NCI-H187 (cell line): ENCODE results near the gene XRRA1.

ENCODE experiments used
- DNase-seq, 2 experiments: peaks; one replicate each; lab custom pipeline; 2025; lab: John Stamatoyannopoulos, UW

The XRRA1 gene

GRCh38 chr11:74951226-74951625 is 2.3 kb upstream of the XRRA1 start:
- no peak for DNase-seq

- DNase-seq: no peak
Observed at GRCh38 chr11:74950374-74950969, 1.6 kb upstream of the XRRA1 start.

GRCh38 chr11:74949753-74950137 is 854 bp upstream of the XRRA1 start:
- DNase-seq: no peak

- DNase-seq: no peak
Observed at GRCh38 chr11:74948546-74948897, 369 bp downstream of the XRRA1 start.

- DNase-seq: no peak
Observed at GRCh38 chr11:74942073-74942759, 6.7 kb downstream of the XRRA1 start.

GRCh38 chr11:74941492-74941891 is 7.4 kb downstream of the XRRA1 start:
- DNase-seq: no peak

- DNase-seq: no peak
Observed at GRCh38 chr11:74937696-74938475, 11.0 kb downstream of the XRRA1 start.

GRCh38 chr11:74936976-74937375 is 11.9 kb downstream of the XRRA1 start:
- DNase-seq: no peak

- no peak for DNase-seq
Observed at GRCh38 chr11:74936087-74936486, 12.8 kb downstream of the XRRA1 start.

- DNase-seq: no peak
Observed at GRCh38 chr11:74935285-74935684, 13.6 kb downstream of the XRRA1 start.

- no peak for DNase-seq
Observed at GRCh38 chr11:74933765-74934164, 15.1 kb downstream of the XRRA1 start.

GRCh38 chr11:74932797-74933196 is 16.1 kb downstream of the XRRA1 start:
- DNase-seq: no peak

- no peak for DNase-seq
Observed at GRCh38 chr11:74932169-74932568, 16.7 kb downstream of the XRRA1 start.

GRCh38 chr11:74929431-74930363 is 19.2 kb downstream of the XRRA1 start:
- peak; percentile 17 to 85 for DNase-seq

GRCh38 chr11:74927496-74927895 is 21.4 kb downstream of the XRRA1 start:
- no peak for DNase-seq

GRCh38 chr11:74926304-74927030 is 22.4 kb downstream of the XRRA1 start:
- no peak for DNase-seq

- DNase-seq: no peak
Observed at GRCh38 chr11:74925281-74925680, 23.6 kb downstream of the XRRA1 start.

GRCh38 chr11:74923125-74923524 is 25.8 kb downstream of the XRRA1 start:
- DNase-seq: no peak

- no peak for DNase-seq
Observed at GRCh38 chr11:74909812-74910211, 39.1 kb downstream of the XRRA1 start.

GRCh38 chr11:74909385-74909784 is 39.5 kb downstream of the XRRA1 start:
- no peak for DNase-seq

- DNase-seq: no peak
Observed at GRCh38 chr11:74905326-74905725, 43.6 kb downstream of the XRRA1 start.

- DNase-seq: no peak
Observed at GRCh38 chr11:74902342-74902741, 46.5 kb downstream of the XRRA1 start.
